ENCODE measurements around the gene MYO9A.

The MYO9A gene

GRCh38 chr15:71820127-71820526 lies 297.8 kb downstream of the MYO9A start:
- Histone ChIP-seq H3K9me3 (ENCODE audit: control insufficient read depth, low read length) (peaks cover 19% of the 10 kb centered on the region), H3K36me3 (ENCODE audit: control insufficient read depth, insufficient read depth, low read length) (peaks cover 35% of the 10 kb centered on the region), H3K4me1 (ENCODE audit: control insufficient read depth, insufficient read depth, low read length, poor library complexity, severe bottlenecking) (no peaks in the 10 kb centered on the region), H3K4me3 (ENCODE audit: extremely low read depth, insufficient read depth, low read length, poor library complexity, severe bottlenecking) (no peak overlapping the region), H3K27ac (ENCODE audit: low read depth, low read length, severe bottlenecking) (no peak overlapping the region)
- no CpG with 5 or more reads among the region's 1 CpG for WGBS, 2 experiments (ENCODE audit: insufficient coverage in 2 of 2)

- Histone ChIP-seq H3K36me3 (ENCODE audit: control insufficient read depth, insufficient read depth, low read length) (peaks cover 10% of the 10 kb centered on the region), H3K9me3 (ENCODE audit: control insufficient read depth, low read length) (peaks cover 12% of the 10 kb centered on the region), H3K4me1 (ENCODE audit: control insufficient read depth, insufficient read depth, low read length, poor library complexity, severe bottlenecking) (no peaks in the 10 kb centered on the region), H3K4me3 (ENCODE audit: extremely low read depth, insufficient read depth, low read length, poor library complexity, severe bottlenecking) (no peak overlapping the region), H3K27ac (ENCODE audit: low read depth, low read length, severe bottlenecking) (no peak overlapping the region)
- 98 to 99% methylated on average over 9 to 12 of the region's 13 CpGs for whole genome bisulfite sequencing, 2 experiments (ENCODE audit: insufficient coverage in 2 of 2)
Measured at GRCh38 chr15:71817351-71817750, 300.6 kb downstream of the MYO9A start.

- Histone ChIP-seq H3K27ac (ENCODE audit: low read depth, low read length, severe bottlenecking) (no peak overlapping the region), H3K4me3 (ENCODE audit: extremely low read depth, insufficient read depth, low read length, poor library complexity, severe bottlenecking) (no peak overlapping the region), H3K9me3 (ENCODE audit: control insufficient read depth, low read length) (no peaks in the 10 kb centered on the region), H3K4me1 (ENCODE audit: control insufficient read depth, insufficient read depth, low read length, poor library complexity, severe bottlenecking) (peaks cover 2% of the 10 kb centered on the region), H3K36me3 (ENCODE audit: control insufficient read depth, insufficient read depth, low read length) (no peaks in the 10 kb centered on the region)
- 83% methylated on average over 1 of the region's 3 CpGs; no CpG with 5 or more reads in 1 of the 2 experiments for WGBS, 2 experiments (ENCODE audit: insufficient coverage in 2 of 2)
Measured at GRCh38 chr15:71815301-71815700, 302.6 kb downstream of the MYO9A start.

GRCh38 chr15:71813723-71814470 lies 304.1 kb downstream of the MYO9A start:
- no peaks in the 10 kb centered on the region for H3K9me3 ChIP-seq (ENCODE audit: control insufficient read depth, low read length)
- peaks cover 2% of the 10 kb centered on the region for H3K4me1 ChIP-seq (ENCODE audit: control insufficient read depth, insufficient read depth, low read length, poor library complexity, severe bottlenecking)
- H3K4me3 ChIP-seq (ENCODE audit: extremely low read depth, insufficient read depth, low read length, poor library complexity, severe bottlenecking): no peak overlapping the region
- H3K27ac ChIP-seq (ENCODE audit: low read depth, low read length, severe bottlenecking): no peak overlapping the region
- 95 to 96% methylated on average over 8 to 9 of the region's 9 CpGs for WGBS, 2 experiments (ENCODE audit: insufficient coverage in 2 of 2)
- no peaks in the 10 kb centered on the region for H3K36me3 ChIP-seq (ENCODE audit: control insufficient read depth, insufficient read depth, low read length)

GRCh38 chr15:71812966-71813722 lies 304.8 kb downstream of the MYO9A start:
- H3K36me3 ChIP-seq (ENCODE audit: control insufficient read depth, insufficient read depth, low read length): no peaks in the 10 kb centered on the region
- H3K27ac ChIP-seq (ENCODE audit: low read depth, low read length, severe bottlenecking): no peak overlapping the region
- no peak overlapping the region for H3K4me3 ChIP-seq (ENCODE audit: extremely low read depth, insufficient read depth, low read length, poor library complexity, severe bottlenecking)
- no peaks in the 10 kb centered on the region for H3K9me3 ChIP-seq (ENCODE audit: control insufficient read depth, low read length)
- WGBS, 2 experiments (ENCODE audit: insufficient coverage in 2 of 2): 95 to 96% methylated on average over 15 to 16 of the region's 16 CpGs
- H3K4me1 ChIP-seq (ENCODE audit: control insufficient read depth, insufficient read depth, low read length, poor library complexity, severe bottlenecking): peaks cover 4% of the 10 kb centered on the region

GRCh38 chr15:71811752-71812735 lies 305.9 kb downstream of the MYO9A start:
- H3K9me3 ChIP-seq (ENCODE audit: control insufficient read depth, low read length): no peaks in the 10 kb centered on the region
- no peak overlapping the region for H3K27ac ChIP-seq (ENCODE audit: low read depth, low read length, severe bottlenecking)
- 92 to 93% methylated on average over 36 to 37 of the region's 38 CpGs for WGBS, 2 experiments (ENCODE audit: insufficient coverage in 2 of 2)
- H3K4me3 ChIP-seq (ENCODE audit: extremely low read depth, insufficient read depth, low read length, poor library complexity, severe bottlenecking): no peak overlapping the region
- H3K36me3 ChIP-seq (ENCODE audit: control insufficient read depth, insufficient read depth, low read length): no peaks in the 10 kb centered on the region
- peaks cover 15% of the 10 kb centered on the region for H3K4me1 ChIP-seq (ENCODE audit: control insufficient read depth, insufficient read depth, low read length, poor library complexity, severe bottlenecking)

- Histone ChIP-seq H3K9me3 (ENCODE audit: control insufficient read depth, low read length) (no peaks in the 10 kb centered on the region), H3K4me1 (ENCODE audit: control insufficient read depth, insufficient read depth, low read length, poor library complexity, severe bottlenecking) (peaks cover 23% of the 10 kb centered on the region), H3K27ac (ENCODE audit: low read depth, low read length, severe bottlenecking) (no peak overlapping the region), H3K36me3 (ENCODE audit: control insufficient read depth, insufficient read depth, low read length) (no peaks in the 10 kb centered on the region), H3K4me3 (ENCODE audit: extremely low read depth, insufficient read depth, low read length, poor library complexity, severe bottlenecking) (no peak overlapping the region)
- WGBS, 2 experiments (ENCODE audit: insufficient coverage in 2 of 2): 90 to 91% methylated on average over 24 to 27 of the region's 27 CpGs
Measured at GRCh38 chr15:71811036-71811736, 306.8 kb downstream of the MYO9A start.

GRCh38 chr15:71810256-71811035 lies 307.5 kb downstream of the MYO9A start, which contains the start of gene NR2E3:
TSS of gene NR2E3 (plus strand) at chr15:71810554. CDS start at chr15:71810744, 190 bp downstream.
- Histone ChIP-seq H3K4me1 (ENCODE audit: control insufficient read depth, insufficient read depth, low read length, poor library complexity, severe bottlenecking) (peaks cover 23% of the 10 kb centered on the region), H3K9me3 (ENCODE audit: control insufficient read depth, low read length) (no peaks in the 10 kb centered on the region), H3K4me3 (ENCODE audit: extremely low read depth, insufficient read depth, low read length, poor library complexity, severe bottlenecking) (no peak within 1 kb of the TSS), H3K36me3 (ENCODE audit: control insufficient read depth, insufficient read depth, low read length) (no peaks in the 10 kb centered on the region), H3K27ac (ENCODE audit: low read depth, low read length, severe bottlenecking) (no peak within 1 kb of the TSS)
- 87 to 91% methylated on average over 15 to 16 of the region's 16 CpGs for WGBS, 2 experiments (ENCODE audit: insufficient coverage in 2 of 2)

GRCh38 chr15:71809346-71809745 lies 308.6 kb downstream of the MYO9A start:
- no peaks in the 10 kb centered on the region for H3K9me3 ChIP-seq (ENCODE audit: control insufficient read depth, low read length)
- no peak overlapping the region for H3K4me3 ChIP-seq (ENCODE audit: extremely low read depth, insufficient read depth, low read length, poor library complexity, severe bottlenecking)
- H3K4me1 ChIP-seq (ENCODE audit: control insufficient read depth, insufficient read depth, low read length, poor library complexity, severe bottlenecking): peaks cover 24% of the 10 kb centered on the region
- no peak overlapping the region for H3K27ac ChIP-seq (ENCODE audit: low read depth, low read length, severe bottlenecking)
- WGBS, 2 experiments (ENCODE audit: insufficient coverage in 2 of 2): 70 to 72% methylated on average over 2 to 5 of the region's 8 CpGs
- H3K36me3 ChIP-seq (ENCODE audit: control insufficient read depth, insufficient read depth, low read length): no peaks in the 10 kb centered on the region

Measured in mesodermal cell (in vitro differentiated cells).